ENCODE measurements around the gene AAGAB.

Gene AAGAB

DNA sequence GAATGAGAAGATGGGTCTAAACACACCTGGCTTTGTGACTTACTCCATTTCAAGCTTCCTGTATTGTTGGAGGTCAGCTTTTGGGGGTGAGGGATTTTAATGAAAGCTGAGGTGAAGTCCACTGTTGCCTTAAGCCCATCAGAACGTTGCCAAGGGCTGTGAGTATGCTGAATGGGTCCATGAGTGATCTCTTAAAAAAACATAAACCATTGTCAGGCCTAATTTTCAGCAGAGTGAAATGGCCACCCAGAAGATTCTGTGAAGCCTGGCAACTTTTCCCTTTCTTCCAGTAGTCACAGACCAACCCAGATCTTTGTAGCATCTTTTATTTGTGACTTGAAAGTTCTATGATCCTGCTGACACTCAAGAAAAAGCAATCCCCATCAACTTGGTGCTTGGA is 102.0 kb downstream of the AAGAB start:
- no peak for DNase-seq

Data from nucleus accumbens (tissue), 56 donors.